Hippocampal formation (tissue), 2 donors: ENCODE results near the gene AMN.
A peak's percentile ranks its signal among the peaks of the same experiment; 100 is the strongest.

ENCODE experiments used
- DNase-seq, 2 donors: peaks; one replicate each; lab custom pipeline; 2025; lab: John Stamatoyannopoulos, UW

Gene AMN

GRCh38 chr14:102943979-102944378, 21.5 kb downstream of the AMN start:
- no peak for DNase-seq

- DNase-seq = no peak
Measured at GRCh38 chr14:102944448-102945330, 22.2 kb downstream of the AMN start.

- DNase-seq = no peak
Measured at GRCh38 chr14:102945346-102946130, 23.1 kb downstream of the AMN start.

GRCh38 chr14:102947321-102948103, 25.0 kb downstream of the AMN start:
- DNase-seq = no peak

- no peak for DNase-seq
Measured at GRCh38 chr14:102948698-102949061, 26.2 kb downstream of the AMN start.

GRCh38 chr14:102949062-102949800, 26.8 kb downstream of the AMN start:
- no peak for DNase-seq

GRCh38 chr14:102949801-102950451, 27.5 kb downstream of the AMN start:
- DNase-seq = peak; percentile 79 to 84

GRCh38 chr14:102951034-102951433, 28.6 kb downstream of the AMN start:
- peak; percentile 86 to 87 for DNase-seq

GRCh38 chr14:102951799-102952198, 29.3 kb downstream of the AMN start:
- DNase-seq = no peak

GRCh38 chr14:102952276-102952675, 29.8 kb downstream of the AMN start:
- no peak for DNase-seq

- DNase-seq = no peak
Measured at GRCh38 chr14:102953100-102953499, 30.6 kb downstream of the AMN start.

- DNase-seq = no peak
Measured at GRCh38 chr14:102954081-102954789, 31.8 kb downstream of the AMN start.

GRCh38 chr14:102955636-102956408, 33.4 kb downstream of the AMN start:
- no peak for DNase-seq

GRCh38 chr14:102957222-102957621, 34.8 kb downstream of the AMN start:
- no peak for DNase-seq

GRCh38 chr14:102958461-102958860, 36.0 kb downstream of the AMN start:
- DNase-seq = no peak

GRCh38 chr14:102962111-102962627, 39.7 kb downstream of the AMN start:
- no peak for DNase-seq

- no peak for DNase-seq
Measured at GRCh38 chr14:102964152-102964730, 41.8 kb downstream of the AMN start.

GRCh38 chr14:102965282-102965681, 42.8 kb downstream of the AMN start:
- no peak for DNase-seq
